GM12878 (cell line): Measurements from ENCODE around the gene IDI2. TPM values are rescaled to one million over a fixed set of nuclear protein-coding genes. Genes with fewer than 3 reads are reported as not detected.

Source experiments
- ATAC-seq: fragments of 200-7000 bp; cut with Tn5 transposase; 3 replicates; pipeline ENCODE4 v1.9.1; 2020; ENCODE audit warnings: mild to moderate bottlenecking, moderate library complexity
- BruUV-seq: library from RNA; stranded (reverse); fragments of 400-500 nt; replicated peaks from 2 replicates; lab custom pipeline; 2021; lab: Mats Ljungman, UMichigan
- CTCF ChIA-PET: fragments of 300-600 bp; sonication (Branson Sonifier 250); formaldehyde crosslinking; extraction: SDS; loops from one replicate; lab custom pipeline; 2021; ENCODE audit warnings: inconsistent platforms; lab: Yijun Ruan, JAX
- POLR2A ChIA-PET: fragments of 350-600 bp; formaldehyde crosslinking; extraction: SDS; loops from one replicate; lab custom pipeline; 2021; ENCODE audit warnings: inconsistent platforms; lab: Charles Lee
- RAD21 ChIA-PET: fragments of 300-600 bp; sonication (Branson Sonifier 250); formaldehyde crosslinking; loops from one replicate; lab custom pipeline; 2023; ENCODE audit warnings: antibody characterized with exemption; ENCODE audit not compliant: unreplicated experiment; lab: Charles Lee
- SMC1A ChIA-PET: fragments of 300-600 bp; sonication (Branson Sonifier 250); formaldehyde crosslinking; loops from one replicate; lab custom pipeline; 2023; ENCODE audit not compliant: unreplicated experiment, uncharacterized antibody; lab: Charles Lee
- DNase-seq: peaks from one replicate; pipeline ENCODE4 v3.0.0-alpha.2; 2011; ENCODE audit warnings: low read depth, low spot score
- FAIRE-seq: peaks from 3 replicates; lab custom pipeline; 2011; peaks lifted over from hg19 to GRCh38; lab: Jason Lieb, UNC
- H2AFZ ChIP-seq: 2 replicates; pipeline ENCODE4 v1.6.0; 2011; ENCODE audit warnings: low read depth, low read length, control low read depth; ENCODE audit not compliant: control insufficient read depth
- H3K27ac ChIP-seq: 2 replicates; pipeline ENCODE4 v1.5.1; 2011; ENCODE audit warnings: control low read depth; ENCODE audit not compliant: control insufficient read depth, insufficient read depth
- H3K27me3 ChIP-seq, 2 experiments: replicated peaks in 1 of 2; 2 replicates each; pipeline versions ENCODE4 v1.6.0 to v1.6.1; 2011; ENCODE audit warnings: low read length in 1 of 2; ENCODE audit not compliant: control insufficient read depth in 2 of 2, insufficient read depth in 2 of 2
- H3K36me3 ChIP-seq, 2 experiments: 2 replicates each; pipeline ENCODE4 v1.5.1; 2011; ENCODE audit warnings: low read length in 1 of 2; ENCODE audit not compliant: control insufficient read depth in 2 of 2, insufficient read depth in 2 of 2
- H3K4me1 ChIP-seq: 2 replicates; pipeline ENCODE4 v1.6.1; 2011; ENCODE audit warnings: mild to moderate bottlenecking, low read length, moderate library complexity, mixed read lengths; ENCODE audit not compliant: control insufficient read depth, insufficient read depth
- H3K4me2 ChIP-seq: 2 replicates; pipeline ENCODE4 v1.6.0; 2011; ENCODE audit warnings: control low read depth; ENCODE audit not compliant: control insufficient read depth, insufficient read depth
- H3K4me3 ChIP-seq: fragments of 200-600 bp; sonication (generic); 2 replicates; pipeline ENCODE4 v1.5.1; 2016
- H3K79me2 ChIP-seq: 2 replicates; pipeline ENCODE4 v1.6.0; 2011; ENCODE audit warnings: low read length; ENCODE audit not compliant: control insufficient read depth, insufficient read depth
- H3K9ac ChIP-seq: 2 replicates; pipeline ENCODE4 v1.8.0; 2011; ENCODE audit warnings: low read length, control low read depth, mixed read lengths; ENCODE audit not compliant: control insufficient read depth, insufficient read depth
- H3K9me3 ChIP-seq: replicated peaks from 3 replicates; pipeline ENCODE4 v1.5.1; 2011; ENCODE audit warnings: mild to moderate bottlenecking, low read length; ENCODE audit not compliant: control insufficient read depth, insufficient read depth
- H4K20me1 ChIP-seq: 2 replicates; pipeline ENCODE4 v1.6.0; 2011; ENCODE audit not compliant: control insufficient read depth, insufficient read depth
- ASH2L ChIP-seq: fragments of 300-600, 200-600 bp; sonication (generic); IDR thresholded peaks from 2 replicates; pipeline ENCODE4 v1.6.1; 2017; ENCODE audit warnings: low read depth, mild to moderate bottlenecking, borderline replicate concordance
- BRCA1 ChIP-seq: IDR thresholded peaks from 2 replicates; pipeline ENCODE4 v1.6.1; 2011; ENCODE audit warnings: low read depth, low read length, improper control_type of control experiment
- CHD2 ChIP-seq: IDR thresholded peaks from 2 replicates; pipeline ENCODE4 v1.6.1; 2011; ENCODE audit warnings: low read depth, low read length, improper control_type of control experiment, borderline replicate concordance
- FOXK2 ChIP-seq: fragments of 450-650 bp; IDR thresholded peaks from 2 replicates; pipeline ENCODE4 v1.6.1; 2017; ENCODE audit warnings: mild to moderate bottlenecking, moderate library complexity
- KAT2A ChIP-seq: conservative IDR thresholded peaks from 2 replicates; pipeline ENCODE4 v1.6.1; 2011; ENCODE audit warnings: low read depth, low read length; ENCODE audit not compliant: control insufficient read depth
- MXI1 ChIP-seq: fragments of 150-350 bp; IDR thresholded peaks from 2 replicates; pipeline ENCODE4 v1.6.1; 2011; ENCODE audit warnings: low read depth, mild to moderate bottlenecking, inconsistent platforms, low read length, improper control_type of control experiment
- RAD21 ChIP-seq: IDR thresholded peaks from 2 replicates; pipeline ENCODE4 v1.6.1; 2011; ENCODE audit warnings: mild to moderate bottlenecking, low read depth, low read length, moderate library complexity; ENCODE audit not compliant: insufficient read depth
- RBBP5 ChIP-seq: fragments of 200-600 bp; sonication (generic); conservative IDR thresholded peaks from 2 replicates; pipeline ENCODE4 v1.6.1; 2016
- RFX5 ChIP-seq: IDR thresholded peaks from 2 replicates; pipeline ENCODE4 v1.6.1; 2011; ENCODE audit warnings: low read depth, low read length, improper control_type of control experiment
- RUNX3 ChIP-seq: IDR thresholded peaks from 2 replicates; pipeline ENCODE4 v1.6.1; 2012; ENCODE audit warnings: low read length, inconsistent platforms
- SP1 ChIP-seq: IDR thresholded peaks from one replicate; pipeline ENCODE4 v1.6.1; 2011; ENCODE audit warnings: low read depth, low read length
- TARDBP ChIP-seq: IDR thresholded peaks from 2 replicates; pipeline ENCODE4 v1.6.1; 2016; ENCODE audit warnings: borderline replicate concordance
- ZNF274 ChIP-seq: IDR thresholded peaks from one replicate; pipeline ENCODE4 v1.8.0; 2011; ENCODE audit not compliant: insufficient read length, insufficient read depth
- WGBS: methylation state at CpG from one replicate; pipeline ENCODE4 v1.1.6; 2016; ENCODE audit warnings: low lambda C conversion rate; ENCODE audit not compliant: insufficient replicate concordance, insufficient coverage; ENCODE audit errors: missing lambda C conversion rate; 5-methylcytosine and 5-hydroxymethylcytosine counted together
- in situ Hi-C: fragments of 300-500 bp; cut with MboI; formaldehyde crosslinking; loops from 9 replicates; pipeline ENCODE4 v1.14.3; 2018; ENCODE audit warnings: mixed read lengths
- intact Hi-C: fragments of 100-400 bp; cut with micrococcal nuclease; formaldehyde crosslinking; loops from one replicate; pipeline ENCODE4 v1.14.2; 2022; ENCODE audit not compliant: unreplicated experiment
- polyA plus RNA-seq, 11 experiments: library from polyadenylated mRNA; depleted of rRNA in 4 of 11; unstranded in 6 of 11; stranded (reverse) in 5 of 11; fragments of >200 nt; fragmentation: Nextera tagmentation in 4 of 11; fragmentation: Illumina TruSeq in 1 of 11; extraction: Ambion mirVana in 4 of 11; extraction: Trizol in 1 of 11; gene quantifications; 1 replicate in 1 of 11; 2 replicates in 10 of 11; pipeline versions ENCODE4 v1.2.1 to v1.2.3, GENCODE V29; 2011 to 2016; ENCODE audit warnings: inconsistent platforms in 2 of 11, missing spikeins in 2 of 11, low read depth in 1 of 11
- total RNA-seq, 4 experiments: library from RNA; depleted of rRNA in 3 of 4; stranded (reverse); fragments of >200 nt in 3 of 4; fragmentation: Illumina TruSeq in 1 of 4; extraction: Trizol in 1 of 4; gene quantifications; 2 replicates each; pipeline versions ENCODE4 v1.2.1 to v1.2.3, GENCODE V29; 2013 to 2021
- TF ChIP-seq, protein P1 (sequence below): fragments of 450-650 bp; IDR thresholded peaks from 2 replicates; pipeline ENCODE4 v1.6.1; 2016; ENCODE audit warnings: mild to moderate bottlenecking, moderate library complexity, borderline replicate concordance
- TF ChIP-seq, protein P2 (sequence below): fragments of 450-650 bp; IDR thresholded peaks from 2 replicates; pipeline ENCODE4 v1.6.1; 2017; ENCODE audit warnings: low read depth, mild to moderate bottlenecking, moderate library complexity

IDI2 gene
- total and polyA plus RNA-seq, 10 of the 15 experiments (the other 5 are each of a cell fraction or from before 2014, with no cell fraction given): 0.06 TPM; not detected in 9

DNA sequence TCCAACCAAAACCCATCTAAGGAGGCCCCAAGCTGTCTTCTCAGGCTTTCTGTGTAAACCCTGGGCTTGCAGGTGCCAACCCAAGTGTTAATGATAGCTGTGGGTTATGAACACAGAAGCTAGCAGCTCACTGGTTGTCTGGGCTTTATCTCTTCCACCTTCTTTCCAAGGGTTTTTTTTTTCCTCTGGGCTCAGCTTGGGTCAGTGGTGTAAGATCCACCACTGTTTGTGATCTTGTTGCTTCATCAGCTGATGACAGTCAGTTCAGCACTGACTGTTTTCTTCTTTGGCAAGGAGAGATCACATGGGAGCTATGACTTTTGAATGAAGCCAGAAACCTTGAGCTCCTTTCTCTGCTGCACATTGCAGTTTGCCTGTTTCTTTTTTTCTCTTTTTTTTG, 32.8 kb downstream of the IDI2 start (continued):
- TF ChIP-seq, protein P1, sequence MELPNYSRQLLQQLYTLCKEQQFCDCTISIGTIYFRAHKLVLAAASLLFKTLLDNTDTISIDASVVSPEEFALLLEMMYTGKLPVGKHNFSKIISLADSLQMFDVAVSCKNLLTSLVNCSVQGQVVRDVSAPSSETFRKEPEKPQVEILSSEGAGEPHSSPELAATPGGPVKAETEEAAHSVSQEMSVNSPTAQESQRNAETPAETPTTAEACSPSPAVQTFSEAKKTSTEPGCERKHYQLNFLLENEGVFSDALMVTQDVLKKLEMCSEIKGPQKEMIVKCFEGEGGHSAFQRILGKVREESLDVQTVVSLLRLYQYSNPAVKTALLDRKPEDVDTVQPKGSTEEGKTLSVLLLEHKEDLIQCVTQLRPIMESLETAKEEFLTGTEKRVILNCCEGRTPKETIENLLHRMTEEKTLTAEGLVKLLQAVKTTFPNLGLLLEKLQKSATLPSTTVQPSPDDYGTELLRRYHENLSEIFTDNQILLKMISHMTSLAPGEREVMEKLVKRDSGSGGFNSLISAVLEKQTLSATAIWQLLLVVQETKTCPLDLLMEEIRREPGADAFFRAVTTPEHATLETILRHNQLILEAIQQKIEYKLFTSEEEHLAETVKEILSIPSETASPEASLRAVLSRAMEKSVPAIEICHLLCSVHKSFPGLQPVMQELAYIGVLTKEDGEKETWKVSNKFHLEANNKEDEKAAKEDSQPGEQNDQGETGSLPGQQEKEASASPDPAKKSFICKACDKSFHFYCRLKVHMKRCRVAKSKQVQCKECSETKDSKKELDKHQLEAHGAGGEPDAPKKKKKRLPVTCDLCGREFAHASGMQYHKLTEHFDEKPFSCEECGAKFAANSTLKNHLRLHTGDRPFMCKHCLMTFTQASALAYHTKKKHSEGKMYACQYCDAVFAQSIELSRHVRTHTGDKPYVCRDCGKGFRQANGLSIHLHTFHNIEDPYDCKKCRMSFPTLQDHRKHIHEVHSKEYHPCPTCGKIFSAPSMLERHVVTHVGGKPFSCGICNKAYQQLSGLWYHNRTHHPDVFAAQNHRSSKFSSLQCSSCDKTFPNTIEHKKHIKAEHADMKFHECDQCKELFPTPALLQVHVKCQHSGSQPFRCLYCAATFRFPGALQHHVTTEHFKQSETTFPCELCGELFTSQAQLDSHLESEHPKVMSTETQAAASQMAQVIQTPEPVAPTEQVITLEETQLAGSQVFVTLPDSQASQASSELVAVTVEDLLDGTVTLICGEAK: no peak
- TF ChIP-seq TARDBP (no peak), RFX5 (no peak)

DNA sequence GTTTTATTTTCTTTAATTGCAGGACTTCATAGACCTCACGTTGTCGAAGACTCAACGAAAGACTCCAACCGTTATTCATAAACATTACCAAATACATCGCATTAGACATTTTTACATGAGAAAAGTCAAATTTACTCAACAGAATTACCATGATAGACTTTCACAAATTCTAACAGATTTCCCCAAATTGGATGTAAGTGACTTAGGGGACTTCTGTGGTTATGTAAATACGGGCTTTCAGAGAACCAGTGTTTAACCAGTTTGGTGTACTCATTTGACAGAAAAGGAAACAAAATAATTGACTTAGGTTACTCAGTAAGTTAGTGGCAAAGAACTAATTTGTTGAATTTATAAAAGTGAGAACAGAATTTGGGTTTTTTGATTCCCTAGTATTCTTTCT, 33.2 kb downstream of the IDI2 start:
- peak overlapping the region; percentile 40; the same call in 1 of the 2 replicates for H3K27ac ChIP-seq
- H3K36me3 ChIP-seq: peaks cover 20 to 28% of the 10 kb centered on the region in 2 experiments
- no TSS peak for BruUV-seq
- WGBS: 51% methylated on average over 6 of the region's 6 CpGs
- peaks cover 51% of the 10 kb centered on the region for H3K79me2 ChIP-seq
- H4K20me1 ChIP-seq: peaks cover 3% of the 10 kb centered on the region; the same call in 1 of the 2 replicates
- no peak overlapping the region for H3K9ac ChIP-seq
- SMC1A ChIA-PET: interaction anchor here (0.7 to 2.0 kb wide), 9 partner anchors 9 to 150 kb away, joined by 3 to 8 read pairs (median 4); no protein-coding TSS in a partner anchor
- no peaks in the 10 kb centered on the region for H3K27me3 ChIP-seq
- peak; percentile 31 for FAIRE-seq
- H3K4me1 ChIP-seq: peaks cover 7% of the 10 kb centered on the region; the same call in 1 of the 2 replicates
- CTCF ChIA-PET: interaction anchor here (0.7 kb wide), 1 partner anchor 52 kb away, joined by 3 read pairs; no protein-coding TSS in a partner anchor
- no peak overlapping the region for H3K4me3 ChIP-seq
- H3K4me2 ChIP-seq: no peak overlapping the region; the same call in 1 of the 2 replicates
- intact Hi-C loops (no loop called here), in situ Hi-C loops (no loop called here)
- ATAC-seq: peak; percentile 22; the same call in 2 of the 3 replicates
- POLR2A ChIA-PET: interaction anchor here (0.6 to 2.3 kb wide), 5 partner anchors 18 to 141 kb away, joined by 3 to 10 read pairs (median 5); partner anchors contain the start of gene IDI1
- RAD21 ChIA-PET: interaction anchor here (0.7 to 1.5 kb wide), 6 partner anchors 19 to 56 kb away, joined by 3 to 8 read pairs (median 3); no protein-coding TSS in a partner anchor
- DNase-seq: peak; percentile 43
- H2AFZ ChIP-seq: no peak overlapping the region
- H3K9me3 ChIP-seq: no peaks in the 10 kb centered on the region; the same call in 2 of the 3 replicates
- TF ChIP-seq ZNF274 (no peak), RFX5 (no peak), RUNX3 (peak; percentile 60), CHD2 (no peak), SP1 (no peak), RBBP5 (no peak), ASH2L (no peak), KAT2A (no peak), FOXK2 (no peak), MXI1 (no peak), RAD21 (no peak), BRCA1 (no peak)
- TF ChIP-seq, protein P2, sequence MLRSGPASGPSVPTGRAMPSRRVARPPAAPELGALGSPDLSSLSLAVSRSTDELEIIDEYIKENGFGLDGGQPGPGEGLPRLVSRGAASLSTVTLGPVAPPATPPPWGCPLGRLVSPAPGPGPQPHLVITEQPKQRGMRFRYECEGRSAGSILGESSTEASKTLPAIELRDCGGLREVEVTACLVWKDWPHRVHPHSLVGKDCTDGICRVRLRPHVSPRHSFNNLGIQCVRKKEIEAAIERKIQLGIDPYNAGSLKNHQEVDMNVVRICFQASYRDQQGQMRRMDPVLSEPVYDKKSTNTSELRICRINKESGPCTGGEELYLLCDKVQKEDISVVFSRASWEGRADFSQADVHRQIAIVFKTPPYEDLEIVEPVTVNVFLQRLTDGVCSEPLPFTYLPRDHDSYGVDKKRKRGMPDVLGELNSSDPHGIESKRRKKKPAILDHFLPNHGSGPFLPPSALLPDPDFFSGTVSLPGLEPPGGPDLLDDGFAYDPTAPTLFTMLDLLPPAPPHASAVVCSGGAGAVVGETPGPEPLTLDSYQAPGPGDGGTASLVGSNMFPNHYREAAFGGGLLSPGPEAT: peak; percentile 46; the same call in 1 of the 2 replicates
